ENCODE results near the gene FBLN7.

The FBLN7 gene

GRCh38 chr2:112156152-112156986 is 18.2 kb downstream of the FBLN7 start:
- DNase-seq (ENCODE audit: low read depth in 2 of 2, low spot score in 1 of 2), result no peak

- DNase-seq (ENCODE audit: low read depth in 2 of 2, low spot score in 1 of 2), result no peak
Measured at GRCh38 chr2:112157472-112157871, 19.3 kb downstream of the FBLN7 start.

DNA sequence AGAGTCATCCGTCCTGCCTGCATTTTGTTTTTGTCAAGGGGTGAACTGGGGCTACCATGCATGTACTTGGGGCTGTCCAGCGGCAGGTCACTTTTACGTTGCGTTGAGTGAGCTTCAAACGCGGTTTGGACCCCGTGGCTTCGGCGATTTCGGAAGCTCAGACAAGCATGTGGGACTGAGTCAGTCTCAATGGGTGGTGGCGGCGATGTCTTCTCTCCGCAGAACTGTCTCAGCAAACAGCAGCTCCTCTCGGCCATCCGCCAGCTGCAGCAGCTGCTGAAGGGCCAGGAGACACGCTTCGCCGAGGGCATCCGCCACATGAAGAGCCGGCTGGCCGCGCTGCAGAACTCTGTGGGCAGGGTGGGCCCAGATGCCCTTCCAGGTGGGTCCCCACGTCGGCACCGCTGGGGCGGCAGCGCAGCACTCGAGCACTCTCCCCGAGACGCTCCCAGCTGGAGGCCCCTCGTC is 21.3 kb downstream of the FBLN7 start:
- no peak for DNase-seq (ENCODE audit: low read depth in 2 of 2, low spot score in 1 of 2)

- DNase-seq (ENCODE audit: low read depth in 2 of 2, low spot score in 1 of 2), result no peak
Measured at GRCh38 chr2:112160283-112161250, 22.4 kb downstream of the FBLN7 start.

DNA sequence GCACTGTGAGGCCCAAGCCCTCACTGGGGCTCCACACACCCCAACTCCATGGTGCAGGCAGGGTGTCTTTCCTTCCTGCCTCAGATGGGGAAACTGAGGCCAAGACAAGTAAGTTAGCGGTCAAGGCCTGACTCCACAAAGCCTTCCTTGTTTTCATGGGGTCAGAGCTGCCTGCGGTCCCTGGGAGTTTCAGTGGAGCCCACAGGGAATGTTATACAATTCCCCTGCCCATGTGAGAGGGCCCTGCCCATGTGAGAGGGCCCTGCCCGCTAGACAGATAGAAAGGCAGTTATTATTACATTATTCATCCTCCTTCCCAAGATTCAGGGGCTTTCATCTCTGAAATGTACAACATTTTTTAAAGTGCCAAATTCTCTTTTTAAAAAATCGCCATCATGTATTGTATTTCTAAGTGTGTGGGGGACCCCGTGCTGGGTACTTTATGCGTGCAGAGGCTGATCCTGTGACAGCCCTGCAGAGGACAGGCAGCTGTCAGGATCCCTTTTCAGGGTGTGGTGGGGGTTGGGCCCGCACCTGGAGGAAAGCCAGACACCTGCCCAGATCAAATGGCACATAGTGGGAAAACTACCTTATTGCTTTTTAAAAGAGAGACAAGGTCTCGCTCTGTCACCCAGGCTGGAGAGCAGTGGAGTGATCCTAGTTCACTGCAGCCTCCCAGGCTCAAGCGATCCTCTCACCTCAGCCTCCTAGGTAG is 23.4 kb downstream of the FBLN7 start:
- no peak for DNase-seq (ENCODE audit: low read depth in 2 of 2, low spot score in 1 of 2)

DNA sequence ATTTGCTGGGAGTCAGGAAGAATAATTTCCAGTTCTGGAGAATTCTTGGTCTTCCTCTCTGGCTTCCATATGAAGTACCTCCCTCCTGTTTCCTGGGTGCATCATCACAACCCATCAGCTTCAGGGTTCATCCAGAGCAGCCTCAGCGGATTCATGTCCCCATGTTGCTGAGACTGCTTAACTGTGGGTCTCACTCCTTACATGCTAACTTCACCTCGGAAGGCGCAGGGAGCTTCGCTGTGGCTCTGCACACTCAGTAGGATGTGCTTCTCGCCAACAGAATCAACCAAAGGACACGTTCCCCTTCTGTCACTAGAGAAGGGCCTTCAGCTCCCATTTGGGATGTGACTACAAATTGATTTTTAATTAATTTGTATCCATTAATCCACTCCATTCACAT is 24.2 kb downstream of the FBLN7 start:
- DNase-seq (ENCODE audit: low read depth in 2 of 2, low spot score in 1 of 2), result no peak

DNA sequence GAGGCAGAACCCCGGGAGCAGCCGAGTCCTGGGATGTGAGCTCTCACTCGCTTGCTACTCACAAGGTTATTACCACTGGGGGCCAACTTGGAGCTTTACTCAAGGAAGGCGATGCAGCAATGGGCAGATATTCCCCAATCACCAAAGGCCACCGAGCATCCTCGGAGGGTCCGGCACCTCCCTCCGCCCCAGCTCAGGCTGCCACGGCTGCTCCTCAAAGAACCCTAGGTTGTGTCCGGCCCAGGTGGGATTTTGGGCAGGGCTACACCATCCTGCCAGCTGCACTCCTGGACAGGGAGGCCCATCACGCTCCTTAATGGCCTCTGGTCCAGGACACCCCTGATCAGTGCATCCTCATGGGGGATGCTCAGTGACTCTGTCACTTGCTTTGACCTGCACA is 24.8 kb downstream of the FBLN7 start:
- DNase-seq (ENCODE audit: low read depth in 2 of 2, low spot score in 1 of 2), result no peak

DNA sequence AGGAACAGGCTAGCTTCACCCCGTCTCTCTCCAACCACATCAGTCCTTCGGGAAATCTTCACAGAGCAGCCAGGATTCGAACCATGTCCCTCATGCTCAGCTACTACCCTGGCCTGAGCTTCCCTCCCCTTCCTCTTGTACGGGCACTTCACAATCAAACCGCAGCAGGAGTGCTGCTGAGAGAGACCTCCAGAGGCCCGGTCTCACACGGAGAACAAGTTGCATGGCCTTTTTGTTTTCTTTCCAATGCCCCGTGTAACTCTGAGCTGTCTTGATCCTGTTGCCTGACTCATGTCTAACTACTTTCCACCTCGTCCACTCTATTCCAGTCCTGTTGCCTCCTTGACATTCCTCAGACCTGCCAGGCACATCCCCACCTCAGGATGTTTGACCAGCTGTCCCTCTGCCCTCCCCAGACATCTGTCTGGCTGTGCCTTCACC is 25.4 kb downstream of the FBLN7 start:
- no peak for DNase-seq (ENCODE audit: low read depth in 2 of 2, low spot score in 1 of 2)

- DNase-seq (ENCODE audit: low read depth in 2 of 2, low spot score in 1 of 2), result no peak
Measured at GRCh38 chr2:112164876-112165275, 26.7 kb downstream of the FBLN7 start.

GRCh38 chr2:112165296-112165695 is 27.1 kb downstream of the FBLN7 start:
- DNase-seq (ENCODE audit: low read depth in 2 of 2, low spot score in 1 of 2), result no peak

GRCh38 chr2:112166806-112167499 is 28.8 kb downstream of the FBLN7 start:
- no peak for DNase-seq (ENCODE audit: low read depth in 2 of 2, low spot score in 1 of 2)

DNA sequence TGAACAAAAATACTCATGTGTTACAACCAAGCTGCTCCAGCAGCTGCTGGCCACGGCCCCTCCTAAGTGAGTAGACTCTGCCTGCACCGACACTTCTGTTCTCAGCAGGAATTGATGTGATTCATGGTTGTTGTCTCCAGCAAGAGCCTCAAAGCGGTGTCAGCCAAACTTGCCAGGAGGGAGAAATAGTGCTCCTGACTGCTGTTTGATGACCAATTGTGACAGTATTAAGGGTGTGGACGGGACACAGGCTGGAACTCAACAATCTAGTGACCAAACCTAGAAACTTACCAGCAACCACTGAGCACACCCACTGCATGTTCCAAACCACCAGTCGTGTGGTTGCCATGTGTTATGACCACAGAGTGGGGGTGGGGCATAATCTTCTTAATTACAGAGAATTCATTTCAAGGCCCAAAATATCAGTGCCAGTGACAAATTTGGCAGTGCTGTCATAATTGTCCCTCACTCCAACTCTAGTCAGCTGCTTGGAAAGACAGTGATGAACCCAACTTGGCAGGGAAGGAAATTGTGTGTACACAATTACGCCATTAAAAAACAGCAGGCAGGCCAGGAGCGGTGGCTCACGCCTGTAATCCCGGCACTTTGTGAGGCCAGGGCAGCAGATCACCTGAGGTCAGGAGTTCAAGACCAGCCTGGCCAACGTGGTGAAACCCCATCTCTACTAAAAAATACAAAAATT is 30.4 kb downstream of the FBLN7 start:
- DNase-seq (ENCODE audit: low read depth in 2 of 2, low spot score in 1 of 2), result no peak

DNA sequence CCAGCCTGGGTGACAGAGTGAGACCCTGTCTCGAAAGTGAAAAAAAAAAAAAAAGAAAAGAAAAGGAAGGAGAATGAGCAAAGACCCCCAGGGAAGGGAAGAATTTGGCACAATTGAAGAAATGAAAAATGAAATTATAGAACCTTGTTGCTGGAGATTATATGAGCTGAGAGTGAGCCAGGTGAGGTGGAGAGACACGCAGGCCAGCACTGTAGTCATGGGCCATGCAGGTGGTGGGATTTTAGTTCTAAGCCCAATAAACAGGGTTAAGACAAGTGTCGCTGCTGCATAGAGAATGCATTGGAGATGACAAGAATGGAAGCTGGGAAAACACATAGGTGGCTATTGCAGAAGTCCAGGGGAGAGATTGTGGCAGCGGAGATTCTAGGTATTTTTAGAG is 32.3 kb downstream of the FBLN7 start:
- DNase-seq (ENCODE audit: low read depth in 2 of 2, low spot score in 1 of 2), result no peak

DNA sequence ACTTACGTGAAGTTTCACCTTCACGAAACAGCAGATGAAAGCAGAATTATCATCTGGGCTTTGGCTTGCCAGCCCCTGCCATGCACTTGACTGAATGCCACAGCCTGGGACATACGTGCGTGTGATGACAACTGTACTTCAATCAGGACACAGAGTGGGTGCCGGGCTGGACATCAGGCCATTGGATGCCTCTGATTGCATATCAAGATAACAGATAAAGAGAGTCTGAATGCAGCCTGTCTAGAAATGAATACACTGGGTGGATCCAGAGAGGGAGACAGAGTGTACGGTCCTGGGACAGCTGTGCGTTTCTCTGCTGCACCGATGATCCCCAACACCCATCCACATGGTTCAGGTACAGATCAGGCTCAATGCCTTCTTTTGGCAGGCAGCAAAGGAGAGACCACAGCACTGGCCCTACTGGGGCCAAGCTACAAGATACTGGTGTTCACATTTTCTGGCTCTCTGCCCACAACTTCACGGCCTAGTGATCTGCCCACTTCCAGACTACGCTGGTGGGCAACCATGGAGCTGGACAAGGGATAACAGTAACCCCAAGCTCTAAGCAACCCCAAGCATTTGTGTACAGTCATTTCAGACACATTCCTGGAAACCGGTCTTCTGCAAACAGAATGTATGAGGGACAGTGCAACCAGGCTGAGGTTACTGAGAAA is 35.6 kb downstream of the FBLN7 start:
- DNase-seq (ENCODE audit: low read depth in 2 of 2, low spot score in 1 of 2), result no peak

- DNase-seq (ENCODE audit: low read depth in 2 of 2, low spot score in 1 of 2), result no peak
Measured at GRCh38 chr2:112174383-112174782, 36.2 kb downstream of the FBLN7 start.

- no peak for DNase-seq (ENCODE audit: low read depth in 2 of 2, low spot score in 1 of 2)
Measured at GRCh38 chr2:112175333-112175732, 37.1 kb downstream of the FBLN7 start.

DNA sequence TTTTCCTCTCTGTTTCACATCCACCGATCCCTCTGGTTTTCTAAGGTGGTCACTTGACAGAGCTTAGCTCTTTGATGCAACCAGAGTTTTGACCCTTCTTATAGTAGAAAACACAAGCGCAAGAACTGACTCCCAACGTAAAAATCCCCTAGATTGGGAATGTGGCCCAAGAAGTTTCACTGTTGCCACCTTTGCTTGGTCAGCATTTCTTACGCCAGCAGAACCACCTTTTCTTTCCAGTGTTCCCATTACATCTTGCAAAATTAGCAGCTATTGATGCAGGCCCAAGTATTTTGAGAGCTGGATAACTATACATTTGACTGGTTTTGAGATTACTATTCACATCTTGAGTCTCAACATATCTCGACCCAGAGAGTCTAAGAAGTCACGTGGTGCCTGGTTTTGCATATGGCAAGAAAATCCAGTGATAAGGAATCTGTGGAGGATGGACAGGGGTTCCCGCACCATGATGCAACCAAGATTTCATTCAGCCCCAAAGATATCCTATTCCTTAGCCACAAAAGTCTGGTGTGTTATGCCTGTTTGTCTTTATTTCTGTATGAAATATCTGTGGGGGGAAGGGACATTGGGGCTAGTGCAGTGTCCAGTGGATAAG is 37.9 kb downstream of the FBLN7 start:
- DNase-seq (ENCODE audit: low read depth in 2 of 2, low spot score in 1 of 2), result no peak

DNA sequence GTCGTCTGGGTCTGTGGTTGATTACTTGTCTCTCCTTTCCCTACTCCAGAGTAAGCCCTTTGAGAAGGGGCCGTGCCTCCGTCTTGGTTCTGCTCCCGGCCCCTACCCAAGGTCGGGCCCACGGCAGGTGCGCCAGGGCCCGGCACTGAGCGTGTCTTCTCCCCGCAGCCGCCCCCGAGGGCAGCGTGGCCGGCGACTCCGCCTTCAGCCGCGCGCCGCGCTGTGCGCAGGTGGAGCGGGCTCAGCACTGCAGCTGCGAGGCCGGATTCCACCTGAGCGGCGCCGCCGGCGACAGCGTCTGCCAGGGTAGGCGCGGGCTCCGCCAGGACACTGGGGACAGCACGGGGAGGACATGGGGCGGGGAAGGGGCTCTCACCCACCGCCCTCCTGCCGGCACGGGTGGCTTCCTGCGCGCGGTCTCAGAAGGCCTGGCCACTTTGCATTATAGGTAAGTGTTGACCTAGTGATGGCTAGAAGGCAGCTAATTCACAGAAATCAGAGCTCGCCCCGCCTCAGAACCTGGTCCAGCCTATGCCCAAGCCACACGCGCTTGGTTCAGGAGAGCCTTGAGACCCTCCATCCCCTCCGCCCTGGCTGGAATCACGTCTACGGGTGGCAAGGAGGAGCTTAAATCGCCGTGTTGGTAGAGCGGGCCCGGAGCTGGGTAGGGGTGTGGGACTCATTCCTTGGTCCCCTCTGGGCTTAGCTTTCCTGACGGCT is 43.5 kb downstream of the FBLN7 start:
- DNase-seq (ENCODE audit: low read depth in 2 of 2, low spot score in 1 of 2), result no peak

Data from stimulated activated CD8-positive, alpha-beta memory T cell treated with anti-CD3 and anti-CD28 coated beads, Interleukin-4, amount 100 ng/mL, for 4 hours (primary cell).